ENCODE measurements around the gene KCNQ1. TPM values are rescaled to one million over a fixed set of nuclear protein-coding genes. Genes with fewer than 3 reads are reported as not detected.
A peak's percentile ranks its signal among the peaks of the same experiment; 100 is the strongest.

The KCNQ1 gene
- total RNA-seq, 1 donor from 2014 or later: 1.6 TPM

GRCh38 chr11:2741006-2741376 is 296.2 kb downstream of the KCNQ1 start:
- TF ChIP-seq, protein P1, sequence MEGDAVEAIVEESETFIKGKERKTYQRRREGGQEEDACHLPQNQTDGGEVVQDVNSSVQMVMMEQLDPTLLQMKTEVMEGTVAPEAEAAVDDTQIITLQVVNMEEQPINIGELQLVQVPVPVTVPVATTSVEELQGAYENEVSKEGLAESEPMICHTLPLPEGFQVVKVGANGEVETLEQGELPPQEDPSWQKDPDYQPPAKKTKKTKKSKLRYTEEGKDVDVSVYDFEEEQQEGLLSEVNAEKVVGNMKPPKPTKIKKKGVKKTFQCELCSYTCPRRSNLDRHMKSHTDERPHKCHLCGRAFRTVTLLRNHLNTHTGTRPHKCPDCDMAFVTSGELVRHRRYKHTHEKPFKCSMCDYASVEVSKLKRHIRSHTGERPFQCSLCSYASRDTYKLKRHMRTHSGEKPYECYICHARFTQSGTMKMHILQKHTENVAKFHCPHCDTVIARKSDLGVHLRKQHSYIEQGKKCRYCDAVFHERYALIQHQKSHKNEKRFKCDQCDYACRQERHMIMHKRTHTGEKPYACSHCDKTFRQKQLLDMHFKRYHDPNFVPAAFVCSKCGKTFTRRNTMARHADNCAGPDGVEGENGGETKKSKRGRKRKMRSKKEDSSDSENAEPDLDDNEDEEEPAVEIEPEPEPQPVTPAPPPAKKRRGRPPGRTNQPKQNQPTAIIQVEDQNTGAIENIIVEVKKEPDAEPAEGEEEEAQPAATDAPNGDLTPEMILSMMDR (IDR thresholded peaks at IDR 0.05; ENCODE audit: insufficient read depth, low read length, severe bottlenecking): no peak
- DNase-seq (ENCODE audit: low read depth) (no peak), FAIRE-seq (no peak)
- Histone ChIP-seq H3K27me3 (ENCODE audit: control insufficient read depth, insufficient read depth, low read length) (no peaks in the 10 kb centered on the region), H3K4me3 (ENCODE audit: low read depth, low read length) (no peak overlapping the region), H3K36me3 (ENCODE audit: control insufficient read depth, insufficient read depth, low read length) (no peaks in the 10 kb centered on the region)

- Histone ChIP-seq H3K4me3 (ENCODE audit: low read depth, low read length) (no peak overlapping the region), H3K27me3 (ENCODE audit: control insufficient read depth, insufficient read depth, low read length) (no peaks in the 10 kb centered on the region), H3K36me3 (ENCODE audit: control insufficient read depth, insufficient read depth, low read length) (no peaks in the 10 kb centered on the region)
- TF ChIP-seq, protein P1 (IDR thresholded peaks at IDR 0.05; ENCODE audit: insufficient read depth, low read length, severe bottlenecking): no peak
- FAIRE-seq (no peak), DNase-seq (ENCODE audit: low read depth) (peak; percentile 41)
These were observed 296.7 kb downstream of the KCNQ1 start for GRCh38 chr11:2741377-2742131.

DNA sequence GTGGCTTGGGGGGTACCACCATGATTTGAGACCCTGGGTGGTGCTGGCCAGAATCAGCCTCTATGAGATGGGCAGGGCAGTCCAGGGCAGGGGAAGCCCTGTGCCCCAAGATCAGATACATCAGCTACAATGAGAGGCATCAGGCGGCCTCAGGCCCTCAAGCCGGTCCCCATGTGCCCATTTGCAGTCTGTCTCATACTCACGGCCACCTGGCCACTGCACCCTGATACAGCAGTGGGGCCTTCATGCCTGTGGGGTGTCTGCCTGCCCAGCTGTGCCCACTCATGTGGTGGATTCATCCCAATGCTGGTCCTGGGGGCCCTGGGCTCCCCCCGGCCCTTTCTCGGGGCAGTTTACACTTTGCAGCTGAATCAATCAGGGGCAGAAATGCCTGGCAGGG is 297.4 kb downstream of the KCNQ1 start:
- DNase-seq (ENCODE audit: low read depth): no peak
- TF ChIP-seq, protein P1 (IDR thresholded peaks at IDR 0.05; ENCODE audit: insufficient read depth, low read length, severe bottlenecking): no peak
- no peak for FAIRE-seq
- H3K36me3 ChIP-seq (ENCODE audit: control insufficient read depth, insufficient read depth, low read length): no peaks in the 10 kb centered on the region
- H3K27me3 ChIP-seq (ENCODE audit: control insufficient read depth, insufficient read depth, low read length): no peaks in the 10 kb centered on the region
- no peak overlapping the region for H3K4me3 ChIP-seq (ENCODE audit: low read depth, low read length)

- Histone ChIP-seq H3K4me3 (ENCODE audit: low read depth, low read length) (no peak overlapping the region), H3K36me3 (ENCODE audit: control insufficient read depth, insufficient read depth, low read length) (no peaks in the 10 kb centered on the region), H3K27me3 (ENCODE audit: control insufficient read depth, insufficient read depth, low read length) (no peaks in the 10 kb centered on the region)
- DNase-seq (ENCODE audit: low read depth) (no peak), FAIRE-seq (no peak)
- TF ChIP-seq, protein P1 (IDR thresholded peaks at IDR 0.05; ENCODE audit: insufficient read depth, low read length, severe bottlenecking): no peak
These were observed 298.0 kb downstream of the KCNQ1 start for GRCh38 chr11:2742611-2743426.

- H3K27me3 ChIP-seq (ENCODE audit: control insufficient read depth, insufficient read depth, low read length): no peaks in the 10 kb centered on the region
- no peaks in the 10 kb centered on the region for H3K36me3 ChIP-seq (ENCODE audit: control insufficient read depth, insufficient read depth, low read length)
- FAIRE-seq (peak; percentile 13), DNase-seq (ENCODE audit: low read depth) (no peak)
- no peak overlapping the region for H3K4me3 ChIP-seq (ENCODE audit: low read depth, low read length)
- TF ChIP-seq, protein P1 (IDR thresholded peaks at IDR 0.05; ENCODE audit: insufficient read depth, low read length, severe bottlenecking): no peak
These were observed 298.8 kb downstream of the KCNQ1 start for GRCh38 chr11:2743427-2744110.

Measured in bronchial epithelial cell (primary cell).